Left ventricle myocardium inferior (tissue), 1 donor: ENCODE results near the gene METAP2. TPM values are rescaled to one million over a fixed set of nuclear protein-coding genes. Genes with fewer than 3 reads are reported as not detected.

ENCODE experiments used
- DNase-seq: peaks from one replicate; pipeline ENCODE4 v3.0.0-alpha.2; 2020
- H3K27ac ChIP-seq: fragments of 200-600 bp; replicated peaks from 2 replicates; pipeline ENCODE4 v1.8.0; 2021
- H3K27me3 ChIP-seq: fragments of 200-600 bp; 2 replicates; pipeline ENCODE4 v1.8.0; 2021; ENCODE audit warnings: low read depth
- H3K36me3 ChIP-seq: fragments of 200-600 bp; 2 replicates; pipeline ENCODE4 v1.8.0; 2021
- H3K4me1 ChIP-seq: fragments of 200-600 bp; 2 replicates; pipeline ENCODE4 v1.8.0; 2021
- H3K4me3 ChIP-seq: fragments of 200-600 bp; 2 replicates; pipeline ENCODE4 v1.8.0; 2021; ENCODE audit warnings: mild to moderate bottlenecking, moderate library complexity
- H3K9me3 ChIP-seq: fragments of 200-600 bp; replicated peaks from 2 replicates; pipeline ENCODE4 v1.8.0; 2021
- CTCF ChIP-seq: fragments of 200-600 bp; IDR thresholded peaks from 2 replicates; pipeline ENCODE4 v1.8.0; 2021; ENCODE audit warnings: antibody characterized with exemption, mild to moderate bottlenecking, borderline replicate concordance
- intact Hi-C: fragments of 100-400 bp; cut with micrococcal nuclease; formaldehyde crosslinking; loops from one replicate; pipeline ENCODE4 v1.11.0; 2022
- total RNA-seq: library from RNA; stranded (reverse); fragmentation: NEBNext Ultra II Directional; extraction: Animal tissue kit (Norgen Biotek cat#: 25700); gene quantifications from one replicate; pipeline ENCODE4 v1.2.1, GENCODE V29; 2021
- donor health status: DM: no; HTN: yes; CAD: no; lungs with severe emphysema.

The METAP2 gene
- total RNA-seq, 1 donor from 2014 or later: 50.6 TPM

GRCh38 chr12:95495433-95495832 lies 21.5 kb downstream of the METAP2 start:
- Histone ChIP-seq H3K4me1 (no peaks in the 10 kb centered on the region), H3K4me3 (no peak overlapping the region), H3K27me3 (no peaks in the 10 kb centered on the region), H3K36me3 (peaks cover 73% of the 10 kb centered on the region), H3K27ac (no peak overlapping the region), H3K9me3 (no peaks in the 10 kb centered on the region)
- no peak for DNase-seq
- TF ChIP-seq CTCF: no peak
- intact Hi-C loops: no loop called here

GRCh38 chr12:95497031-95497430 lies 23.1 kb downstream of the METAP2 start:
- H3K4me3 ChIP-seq: no peak overlapping the region
- no peak for DNase-seq
- H3K36me3 ChIP-seq: peaks cover 89% of the 10 kb centered on the region
- H3K9me3 ChIP-seq: no peaks in the 10 kb centered on the region
- H3K27me3 ChIP-seq: no peaks in the 10 kb centered on the region
- H3K4me1 ChIP-seq: no peaks in the 10 kb centered on the region
- intact Hi-C loops: no loop called here
- TF ChIP-seq CTCF: no peak
- no peak overlapping the region for H3K27ac ChIP-seq

- DNase-seq: no peak
- TF ChIP-seq CTCF: no peak
- no peaks in the 10 kb centered on the region for H3K9me3 ChIP-seq
- no peaks in the 10 kb centered on the region for H3K27me3 ChIP-seq
- no peaks in the 10 kb centered on the region for H3K4me1 ChIP-seq
- H3K36me3 ChIP-seq: peaks cover 98% of the 10 kb centered on the region
- H3K27ac ChIP-seq: no peak overlapping the region
- H3K4me3 ChIP-seq: no peak overlapping the region
- intact Hi-C loops: no loop called here
Observed at GRCh38 chr12:95498968-95499367, 25.0 kb downstream of the METAP2 start.

GRCh38 chr12:95499772-95500171 lies 25.8 kb downstream of the METAP2 start:
- H3K27me3 ChIP-seq: no peaks in the 10 kb centered on the region
- no peak for TF ChIP-seq CTCF
- intact Hi-C loops: no loop called here
- no peak overlapping the region for H3K27ac ChIP-seq
- no peaks in the 10 kb centered on the region for H3K4me1 ChIP-seq
- H3K9me3 ChIP-seq: no peaks in the 10 kb centered on the region
- peaks cover 98% of the 10 kb centered on the region for H3K36me3 ChIP-seq
- no peak for DNase-seq
- H3K4me3 ChIP-seq: no peak overlapping the region

GRCh38 chr12:95504140-95504539 lies 30.2 kb downstream of the METAP2 start:
- DNase-seq: no peak
- intact Hi-C loops: no loop called here
- no peaks in the 10 kb centered on the region for H3K27me3 ChIP-seq
- no peaks in the 10 kb centered on the region for H3K9me3 ChIP-seq
- peaks cover 96% of the 10 kb centered on the region for H3K36me3 ChIP-seq
- TF ChIP-seq CTCF: no peak
- no peaks in the 10 kb centered on the region for H3K4me1 ChIP-seq
- H3K27ac ChIP-seq: no peak overlapping the region
- no peak overlapping the region for H3K4me3 ChIP-seq

GRCh38 chr12:95505039-95505438 lies 31.1 kb downstream of the METAP2 start:
- intact Hi-C loops: no loop called here
- Histone ChIP-seq H3K27ac (no peak overlapping the region), H3K4me1 (no peaks in the 10 kb centered on the region), H3K27me3 (no peaks in the 10 kb centered on the region), H3K9me3 (no peaks in the 10 kb centered on the region), H3K36me3 (peaks cover 96% of the 10 kb centered on the region), H3K4me3 (no peak overlapping the region)
- no peak for TF ChIP-seq CTCF
- no peak for DNase-seq
